ENCODE results near the gene ETV3L.

GRCh38 chr1:157092831-157093230 is 6.8 kb downstream of the ETV3L start:
- TF ChIP-seq, protein P1, sequence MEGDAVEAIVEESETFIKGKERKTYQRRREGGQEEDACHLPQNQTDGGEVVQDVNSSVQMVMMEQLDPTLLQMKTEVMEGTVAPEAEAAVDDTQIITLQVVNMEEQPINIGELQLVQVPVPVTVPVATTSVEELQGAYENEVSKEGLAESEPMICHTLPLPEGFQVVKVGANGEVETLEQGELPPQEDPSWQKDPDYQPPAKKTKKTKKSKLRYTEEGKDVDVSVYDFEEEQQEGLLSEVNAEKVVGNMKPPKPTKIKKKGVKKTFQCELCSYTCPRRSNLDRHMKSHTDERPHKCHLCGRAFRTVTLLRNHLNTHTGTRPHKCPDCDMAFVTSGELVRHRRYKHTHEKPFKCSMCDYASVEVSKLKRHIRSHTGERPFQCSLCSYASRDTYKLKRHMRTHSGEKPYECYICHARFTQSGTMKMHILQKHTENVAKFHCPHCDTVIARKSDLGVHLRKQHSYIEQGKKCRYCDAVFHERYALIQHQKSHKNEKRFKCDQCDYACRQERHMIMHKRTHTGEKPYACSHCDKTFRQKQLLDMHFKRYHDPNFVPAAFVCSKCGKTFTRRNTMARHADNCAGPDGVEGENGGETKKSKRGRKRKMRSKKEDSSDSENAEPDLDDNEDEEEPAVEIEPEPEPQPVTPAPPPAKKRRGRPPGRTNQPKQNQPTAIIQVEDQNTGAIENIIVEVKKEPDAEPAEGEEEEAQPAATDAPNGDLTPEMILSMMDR (IDR thresholded peaks at IDR 0.05 in 4 of 5, conservative IDR thresholded peaks at IDR 0.05 in 1 of 5): no peak
- TF ChIP-seq POLR2A (IDR thresholded peaks at IDR 0.05): no peak

All from gastrocnemius medialis (tissue), 4 donors.